IMR-90 (cell line): ENCODE results near the gene SPACDR. TPM values are rescaled to one million over a fixed set of nuclear protein-coding genes. Genes with fewer than 3 reads are reported as not detected.

ENCODE experiments used
- ATAC-seq: fragments of 200-7000 bp; cut with Tn5 transposase; 2 replicates; pipeline ENCODE4 v1.9.1; 2020; ENCODE audit warnings: low read depth, mild to moderate bottlenecking, moderate library complexity
- BruUV-seq: library from RNA; stranded (reverse); fragments of 400-500 nt; replicated peaks from 2 replicates; lab custom pipeline; 2021; lab: Mats Ljungman, UMichigan
- CTCF ChIA-PET: fragments of 300-600 bp; formaldehyde crosslinking; extraction: SDS; loops from one replicate; lab custom pipeline; 2021; ENCODE audit warnings: antibody characterized with exemption; lab: Yijun Ruan, JAX
- POLR2A ChIA-PET: fragments of 300-600 bp; sonication (Branson Sonifier 250); formaldehyde crosslinking; loops from one replicate; lab custom pipeline; 2022; ENCODE audit warnings: antibody characterized with exemption; ENCODE audit not compliant: unreplicated experiment; lab: Charles Lee
- DNase-seq: peaks from one replicate; pipeline ENCODE4 v3.0.0; 2013
- H2AFZ ChIP-seq: replicated peaks from 2 replicates; pipeline ENCODE3; 2013; ENCODE audit warnings: low read length, mild to moderate bottlenecking; ENCODE audit not compliant: poor library complexity
- H2AK5ac ChIP-seq: 2 replicates; pipeline ENCODE4 v1.6.1; 2013; ENCODE audit warnings: low read depth, low read length, inconsistent platforms
- H2AK9ac ChIP-seq: replicated peaks from 2 replicates; pipeline ENCODE3; 2013; ENCODE audit warnings: mild to moderate bottlenecking, low read depth, low read length, moderate library complexity; ENCODE audit not compliant: poor library complexity
- H2BK120ac ChIP-seq: 2 replicates; pipeline ENCODE4 v1.6.1; 2013; ENCODE audit warnings: low read depth, low read length, inconsistent platforms
- H2BK15ac ChIP-seq: 3 replicates; pipeline ENCODE4 v1.6.1; 2013; ENCODE audit warnings: low read depth, low read length, inconsistent platforms
- H2BK20ac ChIP-seq: 2 replicates; pipeline ENCODE4 v1.6.1; 2013; ENCODE audit warnings: low read depth, mild to moderate bottlenecking, inconsistent platforms, low read length, moderate library complexity
- H2BK5ac ChIP-seq: 2 replicates; pipeline ENCODE4 v1.6.1; 2013; ENCODE audit warnings: mild to moderate bottlenecking, low read depth, low read length, inconsistent platforms; ENCODE audit not compliant: poor library complexity, severe bottlenecking
- H3K14ac ChIP-seq: replicated peaks from 2 replicates; pipeline ENCODE4 v1.6.1; 2013; ENCODE audit warnings: low read depth, low read length, inconsistent platforms
- H3K18ac ChIP-seq: 2 replicates; pipeline ENCODE4 v1.6.1; 2013; ENCODE audit warnings: low read depth, low read length, control low read depth
- H3K23ac ChIP-seq: 2 replicates; pipeline ENCODE4 v1.6.1; 2013; ENCODE audit warnings: low read depth, low read length, inconsistent platforms
- H3K27ac ChIP-seq: 2 replicates; pipeline ENCODE4 v1.5.1; 2013; ENCODE audit warnings: mild to moderate bottlenecking, control low read depth, low read length; ENCODE audit not compliant: insufficient read depth
- H3K27me3 ChIP-seq: 2 replicates; pipeline ENCODE4 v1.6.1; 2013; ENCODE audit warnings: low read length; ENCODE audit not compliant: control insufficient read depth, insufficient read depth
- H3K36me3 ChIP-seq: 2 replicates; pipeline ENCODE4 v1.6.1; 2013; ENCODE audit warnings: low read length, mixed read lengths; ENCODE audit not compliant: control insufficient read depth, insufficient read depth
- H3K4ac ChIP-seq: 2 replicates; pipeline ENCODE4 v1.6.1; 2013; ENCODE audit warnings: low read depth, low read length, inconsistent platforms
- H3K4me1 ChIP-seq: 2 replicates; pipeline ENCODE4 v1.6.1; 2013; ENCODE audit warnings: low read length, mixed read lengths; ENCODE audit not compliant: control insufficient read depth, insufficient read depth
- H3K4me2 ChIP-seq: 2 replicates; pipeline ENCODE4 v1.6.1; 2013; ENCODE audit warnings: low read depth, mild to moderate bottlenecking, control low read depth, low read length, moderate library complexity
- H3K4me3 ChIP-seq: 2 replicates; pipeline ENCODE4 v1.5.1; 2013; ENCODE audit warnings: low read depth, mild to moderate bottlenecking, control low read depth, low read length, moderate library complexity; ENCODE audit not compliant: insufficient read depth
- H3K56ac ChIP-seq: 2 replicates; pipeline ENCODE4 v1.6.1; 2013; ENCODE audit warnings: low read length, inconsistent platforms; ENCODE audit not compliant: insufficient read depth; ENCODE audit errors: extremely low read depth
- H3K79me1 ChIP-seq, 2 experiments: 2 replicates each; pipeline ENCODE4 v1.6.1; 2013; ENCODE audit warnings: low read length in 2 of 2, inconsistent platforms in 1 of 2, low read depth in 1 of 2
- H3K9ac ChIP-seq: 2 replicates; pipeline ENCODE4 v1.6.1; 2013; ENCODE audit warnings: low read depth, low read length, control low read depth
- H3K9me1 ChIP-seq: 2 replicates; pipeline ENCODE4 v1.6.1; 2013; ENCODE audit warnings: low read length, inconsistent platforms; ENCODE audit not compliant: insufficient read depth
- H3K9me3 ChIP-seq: 2 replicates; pipeline ENCODE4 v1.6.1; 2013; ENCODE audit warnings: low read length; ENCODE audit not compliant: control insufficient read depth, insufficient read depth
- H4K20me1 ChIP-seq: 2 replicates; pipeline ENCODE4 v1.6.1; 2013; ENCODE audit warnings: low read length, inconsistent platforms; ENCODE audit not compliant: insufficient read depth
- H4K5ac ChIP-seq: 2 replicates; pipeline ENCODE4 v1.6.1; 2013; ENCODE audit warnings: mild to moderate bottlenecking, low read depth, low read length, control low read depth
- H4K8ac ChIP-seq, 2 experiments: 2 replicates each; pipeline ENCODE4 v1.6.1; 2013; ENCODE audit warnings: low read depth in 2 of 2, low read length in 2 of 2, control low read depth in 1 of 2, inconsistent platforms in 1 of 2
- H4K91ac ChIP-seq: 2 replicates; pipeline ENCODE4 v1.6.1; 2013; ENCODE audit warnings: low read depth, low read length, inconsistent platforms; ENCODE audit not compliant: insufficient read depth
- BHLHE40 ChIP-seq: fragments of 150-350 bp; IDR thresholded peaks from 2 replicates; pipeline ENCODE4 v1.6.1; 2016; ENCODE audit warnings: mild to moderate bottlenecking, low read depth, low read length
- SMC3 ChIP-seq: fragments of 150-350 bp; IDR thresholded peaks from 2 replicates; pipeline ENCODE4 v1.6.1; 2016; ENCODE audit warnings: low read depth, mild to moderate bottlenecking, antibody characterized with exemption, low read length, moderate library complexity
- WGBS, 2 experiments: methylation state at CpG; one replicate each; pipeline versions ENCODE4 v1.1.5 to v1.1.7; 2013; ENCODE audit warnings: missing lambda C conversion rate in 2 of 2; ENCODE audit not compliant: insufficient read length in 1 of 2; ENCODE audit errors: extremely low coverage in 2 of 2; 5-methylcytosine and 5-hydroxymethylcytosine counted together
- dilution Hi-C: fragments of 300-500 bp; cut with HindIII; formaldehyde crosslinking; loops from one replicate; pipeline ENCODE4 v1.14.3; 2018; ENCODE audit warnings: low sequenced_read_pairs; ENCODE audit not compliant: unreplicated experiment
- in situ Hi-C: fragments of 300-500 bp; cut with MboI; formaldehyde crosslinking; loops from 3 replicates; pipeline ENCODE4 v1.14.3; 2019; ENCODE audit warnings: low sequenced_read_pairs, inconsistent platforms, mixed read lengths
- intact Hi-C: fragments of 100-400 bp; cut with micrococcal nuclease; formaldehyde crosslinking; loops from 2 replicates; pipeline ENCODE4 v1.10.0; 2022
- polyA plus RNA-seq, 3 experiments: library from polyadenylated mRNA; depleted of rRNA; stranded (reverse); fragments of >200 nt; gene quantifications; 2 replicates each; pipeline ENCODE4 v1.2.3, GENCODE V29; 2012; ENCODE audit warnings: low replicate concordance in 1 of 3
- total RNA-seq: library from RNA; depleted of rRNA; stranded (reverse); fragments of >200 nt; gene quantifications from 2 replicates; pipeline ENCODE4 v1.2.3, GENCODE V29; 2012
- TF ChIP-seq, protein P1 (sequence below): fragments of 150-350 bp; IDR thresholded peaks from 2 replicates; pipeline ENCODE4 v1.6.1; 2017; ENCODE audit warnings: mild to moderate bottlenecking, antibody characterized with exemption, low read length, low read depth
- TF ChIP-seq, protein P2 (sequence below): conservative IDR thresholded peaks from 2 replicates; pipeline ENCODE4 v1.5.1; 2012; ENCODE audit warnings: mild to moderate bottlenecking, low read depth, low read length, improper control_type of control experiment

The SPACDR gene
- total and polyA plus RNA-seq, 2 of the 4 experiments (the other 2 are of a cell fraction), result 0.54 to 2.1 TPM

- TF ChIP-seq, protein P1, sequence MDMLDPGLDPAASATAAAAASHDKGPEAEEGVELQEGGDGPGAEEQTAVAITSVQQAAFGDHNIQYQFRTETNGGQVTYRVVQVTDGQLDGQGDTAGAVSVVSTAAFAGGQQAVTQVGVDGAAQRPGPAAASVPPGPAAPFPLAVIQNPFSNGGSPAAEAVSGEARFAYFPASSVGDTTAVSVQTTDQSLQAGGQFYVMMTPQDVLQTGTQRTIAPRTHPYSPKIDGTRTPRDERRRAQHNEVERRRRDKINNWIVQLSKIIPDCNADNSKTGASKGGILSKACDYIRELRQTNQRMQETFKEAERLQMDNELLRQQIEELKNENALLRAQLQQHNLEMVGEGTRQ, result no peak
- TF ChIP-seq BHLHE40, result no peak
Observed at GRCh38 chr7:100434297-100435144, 29.5 kb downstream of the SPACDR start (continued).

- dilution Hi-C loops, result no loop called here
- no peak overlapping the region for H2AFZ ChIP-seq
- peaks cover 13% of the 10 kb centered on the region for H3K9me1 ChIP-seq
- no TSS peak for BruUV-seq
- H4K20me1 ChIP-seq, result peaks cover 13% of the 10 kb centered on the region
- H3K4me3 ChIP-seq, result no peak overlapping the region
- intact Hi-C loops, result no loop called here
- H3K4me1 ChIP-seq, result peaks cover 8% of the 10 kb centered on the region; the same call in 1 of the 2 replicates
- no peak overlapping the region for H3K27ac ChIP-seq
- DNase-seq (no peak), ATAC-seq (no peak)
- ChIA-PET POLR2A (interaction anchor here (0.6 kb wide), 1 partner anchor 32 kb away, joined by 5 read pairs; no protein-coding TSS in a partner anchor), CTCF (no interaction called here)
- TF ChIP-seq, protein P2, sequence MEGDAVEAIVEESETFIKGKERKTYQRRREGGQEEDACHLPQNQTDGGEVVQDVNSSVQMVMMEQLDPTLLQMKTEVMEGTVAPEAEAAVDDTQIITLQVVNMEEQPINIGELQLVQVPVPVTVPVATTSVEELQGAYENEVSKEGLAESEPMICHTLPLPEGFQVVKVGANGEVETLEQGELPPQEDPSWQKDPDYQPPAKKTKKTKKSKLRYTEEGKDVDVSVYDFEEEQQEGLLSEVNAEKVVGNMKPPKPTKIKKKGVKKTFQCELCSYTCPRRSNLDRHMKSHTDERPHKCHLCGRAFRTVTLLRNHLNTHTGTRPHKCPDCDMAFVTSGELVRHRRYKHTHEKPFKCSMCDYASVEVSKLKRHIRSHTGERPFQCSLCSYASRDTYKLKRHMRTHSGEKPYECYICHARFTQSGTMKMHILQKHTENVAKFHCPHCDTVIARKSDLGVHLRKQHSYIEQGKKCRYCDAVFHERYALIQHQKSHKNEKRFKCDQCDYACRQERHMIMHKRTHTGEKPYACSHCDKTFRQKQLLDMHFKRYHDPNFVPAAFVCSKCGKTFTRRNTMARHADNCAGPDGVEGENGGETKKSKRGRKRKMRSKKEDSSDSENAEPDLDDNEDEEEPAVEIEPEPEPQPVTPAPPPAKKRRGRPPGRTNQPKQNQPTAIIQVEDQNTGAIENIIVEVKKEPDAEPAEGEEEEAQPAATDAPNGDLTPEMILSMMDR, result no peak
- no peak for TF ChIP-seq SMC3
- no peak overlapping the region for H3K9ac ChIP-seq
- H3K79me1 ChIP-seq, result peaks cover 15 to 56% of the 10 kb centered on the region in 2 experiments
- no peak overlapping the region for H3K18ac ChIP-seq
- peak overlapping the region; percentile 47 for H2AK9ac ChIP-seq
- no peak overlapping the region for H3K14ac ChIP-seq
- no peak overlapping the region for H4K8ac ChIP-seq
- no peaks in the 10 kb centered on the region for H3K27me3 ChIP-seq
- H2BK120ac ChIP-seq, result no peak overlapping the region
- no peak overlapping the region for H2BK15ac ChIP-seq
- peak overlapping the region; percentile 49; the same call in 1 of the 2 replicates for H3K23ac ChIP-seq
- no peak overlapping the region for H2BK5ac ChIP-seq
- no peak overlapping the region for H3K4me2 ChIP-seq
- no peak overlapping the region for H3K4ac ChIP-seq
- in situ Hi-C loops, result loop anchor here (25.0 kb wide), 1 partner anchor 679 kb away; no protein-coding TSS in a partner anchor
- no peaks in the 10 kb centered on the region for H3K9me3 ChIP-seq
- no peak overlapping the region for H4K5ac ChIP-seq
- H4K91ac ChIP-seq, result no peak overlapping the region
- no peak overlapping the region for H2BK20ac ChIP-seq
- H3K56ac ChIP-seq, result no peak overlapping the region
- H3K36me3 ChIP-seq, result peaks cover 28% of the 10 kb centered on the region
- 60% methylated on average over 1 of the region's 10 CpGs; no CpG with 5 or more reads in 1 of the 2 experiments for WGBS, 2 experiments
- H2AK5ac ChIP-seq, result no peak overlapping the region
Observed at GRCh38 chr7:100433592-100434296, 30.3 kb downstream of the SPACDR start.
